NCI-H2107 (cell line): Measurements from ENCODE around the gene ADGRG1.

ENCODE experiments used
- DNase-seq: peaks from one replicate; lab custom pipeline; 2025; lab: John Stamatoyannopoulos, UW

ADGRG1 gene

DNA sequence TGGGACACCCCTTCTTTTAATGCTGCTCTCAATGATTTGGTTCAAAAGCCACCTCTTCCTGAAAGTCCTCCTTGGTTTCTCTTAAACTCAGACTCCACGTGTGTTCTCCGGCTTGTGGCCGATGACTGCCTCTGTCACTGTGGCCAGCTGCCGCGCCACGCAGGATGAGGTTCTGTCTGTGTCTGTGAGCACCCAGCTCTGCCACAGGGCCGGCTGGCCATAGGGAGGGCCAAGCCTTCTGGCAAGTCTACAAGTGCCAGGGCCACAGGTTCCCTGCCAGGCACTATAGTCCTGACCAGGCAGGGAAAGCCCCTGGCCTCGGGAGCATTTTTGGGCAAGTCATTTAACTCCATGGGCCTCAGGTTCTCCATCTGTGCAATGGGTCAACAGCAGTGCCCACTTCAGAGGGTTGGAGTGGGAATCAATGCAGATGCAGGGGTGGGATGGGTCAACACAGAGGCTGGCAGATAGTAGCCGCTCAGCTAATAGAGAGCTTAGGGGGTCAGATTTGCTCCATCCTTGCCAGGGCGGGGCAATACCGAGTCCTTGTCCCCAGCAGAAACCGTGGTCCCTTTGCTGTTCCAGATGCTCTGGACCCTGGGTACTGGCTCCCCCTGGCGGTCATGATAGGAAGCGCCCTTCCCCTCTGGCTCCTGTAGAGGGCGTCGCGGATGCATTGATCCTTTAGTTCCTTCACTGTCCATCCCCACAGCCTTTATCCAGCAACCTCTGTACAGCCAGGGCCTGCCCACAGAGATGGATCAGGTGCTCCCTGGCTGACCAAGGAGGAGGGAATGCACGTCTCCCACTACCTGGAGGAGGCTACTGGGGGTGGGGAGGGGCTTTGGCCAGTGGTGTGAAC, 20.4 kb downstream of the ADGRG1 start:
- DNase-seq, result peak; percentile 67

- DNase-seq, result no peak
These were observed 21.0 kb downstream of the ADGRG1 start for GRCh38 chr16:57649443-57649751.

DNA sequence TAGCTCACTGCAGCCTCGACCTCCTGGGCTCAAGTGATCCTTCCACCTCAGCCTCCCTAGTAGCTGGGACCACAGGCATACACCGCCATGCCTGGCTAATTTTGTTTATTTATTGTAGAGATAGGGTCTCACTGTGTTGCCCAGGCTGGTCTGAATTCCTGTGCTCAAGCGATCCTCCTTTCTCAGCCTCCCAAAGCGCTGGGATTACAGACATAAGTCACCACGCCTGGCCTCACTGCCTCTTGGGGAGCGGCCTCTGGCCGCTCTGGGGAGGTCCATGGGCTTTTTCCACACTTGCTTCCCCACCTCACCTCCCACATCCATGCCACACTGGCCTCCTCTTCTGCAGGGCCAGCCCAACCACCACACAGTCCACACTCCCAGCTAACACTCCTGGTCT, 21.4 kb downstream of the ADGRG1 start:
- DNase-seq, result no peak

DNA sequence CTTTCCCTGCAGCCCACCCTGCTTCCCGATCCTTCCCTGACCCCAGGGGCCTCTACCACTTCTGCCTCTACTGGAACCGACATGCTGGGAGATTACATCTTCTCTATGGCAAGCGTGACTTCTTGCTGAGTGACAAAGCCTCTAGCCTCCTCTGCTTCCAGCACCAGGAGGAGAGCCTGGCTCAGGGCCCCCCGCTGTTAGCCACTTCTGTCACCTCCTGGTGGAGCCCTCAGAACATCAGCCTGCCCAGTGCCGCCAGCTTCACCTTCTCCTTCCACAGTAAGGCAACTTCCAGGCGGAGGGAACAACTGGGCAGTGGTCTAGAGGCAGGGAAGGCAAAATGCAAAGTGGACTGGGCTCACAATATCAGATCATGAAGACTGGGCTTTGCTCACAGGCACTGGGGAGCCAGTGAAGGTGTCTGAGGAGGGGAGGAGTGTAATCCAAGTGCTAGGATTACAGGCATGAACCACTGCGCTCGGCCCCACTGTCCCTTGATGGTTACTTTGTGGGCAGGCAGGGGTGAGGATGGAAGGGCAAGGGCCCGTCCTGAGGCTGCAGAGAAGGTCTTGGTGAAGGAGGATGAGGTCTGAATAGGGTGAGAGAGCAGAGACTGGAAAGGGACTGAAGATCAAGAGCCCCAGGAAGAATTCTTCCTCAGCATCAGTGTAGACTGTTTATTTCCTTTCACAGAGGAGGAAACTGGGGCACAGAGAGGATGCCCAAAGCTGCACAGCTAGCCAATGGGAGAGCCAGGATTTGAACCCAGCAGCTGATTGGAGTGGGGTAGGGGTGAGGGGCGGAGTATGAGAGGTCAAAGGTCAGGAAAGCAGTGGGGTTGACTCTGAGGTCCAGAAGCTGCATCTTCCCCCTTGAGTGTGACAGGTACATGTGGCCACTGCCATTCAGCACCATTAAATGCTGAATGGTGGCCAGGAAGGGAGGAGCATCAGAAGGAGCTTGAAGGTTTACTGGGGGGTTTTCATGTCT, 23.2 kb downstream of the ADGRG1 start:
- no peak for DNase-seq

GRCh38 chr16:57652695-57653471, 24.5 kb downstream of the ADGRG1 start:
- DNase-seq, result no peak

- DNase-seq, result no peak
These were observed 25.5 kb downstream of the ADGRG1 start for GRCh38 chr16:57653936-57654335.

GRCh38 chr16:57656342-57656955, 28.0 kb downstream of the ADGRG1 start:
- DNase-seq, result no peak

- no peak for DNase-seq
These were observed 28.8 kb downstream of the ADGRG1 start for GRCh38 chr16:57657228-57657627.

DNA sequence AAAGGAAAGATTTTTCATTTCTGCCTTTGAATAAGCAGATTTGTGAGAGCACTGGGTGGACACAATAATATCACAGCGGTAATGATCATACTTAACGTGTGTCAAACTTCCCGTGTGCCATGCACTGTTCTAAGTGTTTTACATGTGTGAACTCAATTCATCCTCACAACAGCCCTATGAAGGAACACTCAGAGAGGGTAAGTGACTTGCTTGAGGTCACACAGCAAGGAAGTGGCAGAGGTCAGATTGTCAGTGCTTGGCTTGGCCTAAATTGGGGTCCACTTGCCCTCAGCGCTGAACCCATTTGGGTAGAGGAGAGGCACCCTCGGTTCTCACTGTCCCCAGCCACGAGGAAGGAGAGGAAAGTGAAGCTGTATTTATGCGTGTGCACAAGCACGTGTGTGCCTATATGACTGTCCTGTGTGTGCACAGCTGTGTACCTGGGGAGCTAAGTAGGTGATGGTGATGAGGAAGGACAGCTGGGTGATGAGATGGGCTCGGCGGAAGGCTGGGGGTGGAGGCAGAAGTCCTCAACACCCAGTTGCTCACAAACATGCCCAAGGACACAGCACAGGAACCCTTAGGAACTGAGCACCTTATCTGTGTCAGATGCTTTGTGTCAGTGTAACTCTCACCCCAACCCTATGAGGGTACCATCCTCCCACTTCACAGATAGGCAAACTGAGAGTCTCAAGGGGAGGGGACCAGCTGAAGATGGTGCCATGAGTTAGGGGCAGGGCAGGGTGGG, 29.9 kb downstream of the ADGRG1 start:
- DNase-seq, result no peak

DNA sequence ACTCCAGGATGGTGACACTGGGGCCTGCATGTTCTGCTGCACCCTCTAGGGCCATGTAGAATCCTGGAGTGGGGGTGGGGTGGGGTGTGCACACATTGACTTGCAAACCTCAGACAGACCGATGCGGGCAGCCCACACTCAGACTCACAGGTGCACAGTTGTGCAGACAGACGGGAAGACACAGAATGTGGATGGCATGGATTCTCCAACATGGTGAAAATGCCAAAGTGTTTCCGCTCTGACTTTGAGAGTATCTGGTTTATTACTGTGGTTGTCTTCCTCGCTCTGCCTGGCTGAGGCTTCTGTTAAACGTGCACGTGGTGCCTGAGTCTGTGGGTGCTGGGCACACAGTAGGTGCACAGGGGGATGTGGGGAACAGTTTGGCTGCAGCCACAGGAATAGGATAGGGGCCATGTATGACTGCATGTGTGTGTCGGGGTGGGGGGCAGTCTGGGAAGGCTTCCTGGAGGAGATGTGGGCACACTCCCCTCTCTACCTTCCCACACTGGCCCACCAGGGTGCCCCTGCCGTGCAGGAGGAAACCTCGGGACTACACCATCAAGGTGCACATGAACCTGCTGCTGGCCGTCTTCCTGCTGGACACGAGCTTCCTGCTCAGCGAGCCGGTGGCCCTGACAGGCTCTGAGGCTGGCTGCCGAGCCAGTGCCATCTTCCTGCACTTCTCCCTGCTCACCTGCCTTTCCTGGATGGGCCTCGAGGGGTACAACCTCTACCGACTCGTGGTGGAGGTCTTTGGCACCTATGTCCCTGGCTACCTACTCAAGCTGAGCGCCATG, 30.6 kb downstream of the ADGRG1 start:
- no peak for DNase-seq

GRCh38 chr16:57660715-57661463, 32.5 kb downstream of the ADGRG1 start:
- no peak for DNase-seq

GRCh38 chr16:57661510-57661909, 33.1 kb downstream of the ADGRG1 start:
- DNase-seq, result no peak

DNA sequence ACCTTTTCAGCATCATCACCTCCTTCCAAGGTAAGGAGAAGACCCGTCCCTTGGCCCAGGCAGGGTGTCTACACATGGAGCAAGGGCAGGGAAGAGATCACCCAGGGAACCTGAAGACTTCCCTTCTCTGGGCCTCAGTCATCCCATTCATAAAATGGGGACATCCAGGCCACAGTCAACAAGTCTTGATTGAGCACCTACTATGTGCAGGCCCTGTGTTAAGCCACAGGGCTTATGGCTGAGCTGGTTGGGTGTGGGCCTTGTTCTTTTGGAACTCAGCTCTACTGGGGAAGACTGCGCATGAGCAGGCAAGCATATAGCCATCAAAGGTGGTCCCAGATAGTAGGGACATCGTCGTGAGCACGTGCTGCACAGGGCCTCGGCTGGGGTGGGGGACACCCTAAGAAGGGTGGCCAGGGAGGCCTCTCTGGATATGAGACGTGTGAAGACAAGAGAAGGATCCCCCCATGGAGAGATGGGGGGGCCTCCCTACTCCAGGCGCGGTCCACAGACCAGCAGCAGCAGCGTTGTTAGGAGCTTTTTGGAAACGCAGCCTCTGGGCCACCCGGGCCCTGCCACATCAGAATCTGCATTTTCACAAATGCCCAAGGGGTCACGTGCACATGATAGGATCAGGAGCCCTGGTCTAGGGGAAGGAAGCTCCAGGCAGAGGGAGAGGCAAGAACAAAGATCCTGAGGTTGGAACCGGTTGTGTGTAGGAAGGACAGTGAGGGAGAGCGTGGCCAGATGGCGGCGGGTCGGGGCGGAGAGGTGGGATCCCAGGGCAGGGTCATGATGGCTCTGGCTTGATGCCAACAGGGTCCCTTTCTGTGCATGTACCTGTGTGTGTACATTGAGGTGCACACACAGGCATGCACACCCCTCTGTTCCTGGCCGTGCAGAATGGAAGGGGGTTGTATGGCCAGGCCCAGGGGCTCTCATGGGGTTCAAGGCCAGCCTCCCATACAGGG, 33.8 kb downstream of the ADGRG1 start:
- DNase-seq, result no peak

DNA sequence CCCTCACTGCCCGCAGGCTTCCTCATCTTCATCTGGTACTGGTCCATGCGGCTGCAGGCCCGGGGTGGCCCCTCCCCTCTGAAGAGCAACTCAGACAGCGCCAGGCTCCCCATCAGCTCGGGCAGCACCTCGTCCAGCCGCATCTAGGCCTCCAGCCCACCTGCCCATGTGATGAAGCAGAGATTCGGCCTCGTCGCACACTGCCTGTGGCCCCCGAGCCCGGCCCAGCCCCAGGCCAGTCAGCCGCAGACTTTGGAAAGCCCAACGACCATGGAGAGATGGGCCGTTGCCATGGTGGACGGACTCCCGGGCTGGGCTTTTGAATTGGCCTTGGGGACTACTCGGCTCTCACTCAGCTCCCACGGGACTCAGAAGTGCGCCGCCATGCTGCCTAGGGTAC, 35.0 kb downstream of the ADGRG1 start:
- DNase-seq, result no peak

DNA sequence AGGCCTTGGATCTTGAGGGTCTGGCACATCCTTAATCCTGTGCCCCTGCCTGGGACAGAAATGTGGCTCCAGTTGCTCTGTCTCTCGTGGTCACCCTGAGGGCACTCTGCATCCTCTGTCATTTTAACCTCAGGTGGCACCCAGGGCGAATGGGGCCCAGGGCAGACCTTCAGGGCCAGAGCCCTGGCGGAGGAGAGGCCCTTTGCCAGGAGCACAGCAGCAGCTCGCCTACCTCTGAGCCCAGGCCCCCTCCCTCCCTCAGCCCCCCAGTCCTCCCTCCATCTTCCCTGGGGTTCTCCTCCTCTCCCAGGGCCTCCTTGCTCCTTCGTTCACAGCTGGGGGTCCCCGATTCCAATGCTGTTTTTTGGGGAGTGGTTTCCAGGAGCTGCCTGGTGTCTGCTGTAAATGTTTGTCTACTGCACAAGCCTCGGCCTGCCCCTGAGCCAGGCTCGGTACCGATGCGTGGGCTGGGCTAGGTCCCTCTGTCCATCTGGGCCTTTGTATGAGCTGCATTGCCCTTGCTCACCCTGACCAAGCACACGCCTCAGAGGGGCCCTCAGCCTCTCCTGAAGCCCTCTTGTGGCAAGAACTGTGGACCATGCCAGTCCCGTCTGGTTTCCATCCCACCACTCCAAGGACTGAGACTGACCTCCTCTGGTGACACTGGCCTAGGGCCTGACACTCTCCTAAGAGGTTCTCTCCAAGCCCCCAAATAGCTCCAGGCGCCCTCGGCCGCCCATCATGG, 35.7 kb downstream of the ADGRG1 start:
- no peak for DNase-seq

- DNase-seq, result no peak
These were observed 36.2 kb downstream of the ADGRG1 start for GRCh38 chr16:57664662-57665025.

DNA sequence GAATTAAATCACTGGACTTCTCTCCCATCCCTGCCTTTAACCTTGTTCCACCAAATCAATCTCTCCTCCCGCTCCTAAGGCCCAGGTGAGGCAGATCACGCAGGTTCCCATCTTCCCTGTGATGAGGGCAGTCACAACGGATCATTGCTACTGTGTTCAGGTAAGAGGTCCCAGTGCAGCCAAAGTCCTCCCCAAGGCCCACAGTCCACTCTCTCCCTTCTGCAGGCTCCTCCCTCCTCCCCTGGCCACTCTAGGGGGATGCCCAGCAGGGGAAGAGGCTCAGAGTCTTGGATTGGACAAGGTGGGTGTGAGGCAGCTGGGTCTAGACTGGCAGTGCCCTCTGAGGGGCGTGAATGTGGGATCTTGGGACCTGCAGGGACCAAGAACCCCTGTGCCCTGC, 37.1 kb downstream of the ADGRG1 start:
- DNase-seq, result no peak
